Right renal cortex interstitium (tissue), 3 donors: ENCODE measurements around the gene BIRC7. TPM values are rescaled to one million over a fixed set of nuclear protein-coding genes. Genes with fewer than 3 reads are reported as not detected.
"Not testable (repeated sequence)": the region's sequence is repeated elsewhere in the genome, so short reads cannot be mapped to it uniquely, and the experiment has no call there.

Source experiments
- DNase-seq, 3 donors: peaks; one replicate each; pipeline ENCODE4 v3.0.0-alpha.2; 2013; ENCODE audit warnings: low read depth in 3 of 3, low spot score in 2 of 3
- polyA plus RNA-seq, 3 donors: library from polyadenylated mRNA; unstranded; fragments of 120-200 nt; gene quantifications; one replicate each; pipeline ENCODE4 v1.2.1, GENCODE V29; 2013; ENCODE audit not compliant: insufficient read length in 3 of 3

Gene BIRC7
- polyA plus RNA-seq, 3 donors = 0.42 to 1.9 (median 1.3) TPM

DNA sequence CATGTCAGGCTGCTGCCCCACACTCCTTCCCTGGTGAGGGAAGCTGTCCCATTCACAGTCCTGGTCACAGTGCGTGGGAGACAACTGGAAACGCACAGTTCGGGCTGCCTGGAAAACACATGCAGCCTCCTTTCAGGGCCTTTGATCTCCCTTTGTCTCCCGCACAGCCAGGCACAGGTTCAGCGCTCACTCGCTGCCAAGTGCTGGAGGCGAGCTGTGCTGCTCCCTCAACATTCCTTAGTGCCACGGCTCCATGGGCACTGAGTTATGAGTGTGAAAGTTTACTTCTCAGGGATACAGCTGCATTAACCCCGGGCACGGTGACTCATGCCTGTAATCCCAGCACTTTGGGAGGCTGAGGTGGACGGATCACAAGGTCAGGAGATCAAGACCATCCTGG, 28.8 kb upstream of the BIRC7 start:
- no peak for DNase-seq

GRCh38 chr20:63208346-63208909, 27.3 kb upstream of the BIRC7 start:
- DNase-seq = no peak

- DNase-seq = no peak
These were observed 25.6 kb upstream of the BIRC7 start for GRCh38 chr20:63210011-63210605.

DNA sequence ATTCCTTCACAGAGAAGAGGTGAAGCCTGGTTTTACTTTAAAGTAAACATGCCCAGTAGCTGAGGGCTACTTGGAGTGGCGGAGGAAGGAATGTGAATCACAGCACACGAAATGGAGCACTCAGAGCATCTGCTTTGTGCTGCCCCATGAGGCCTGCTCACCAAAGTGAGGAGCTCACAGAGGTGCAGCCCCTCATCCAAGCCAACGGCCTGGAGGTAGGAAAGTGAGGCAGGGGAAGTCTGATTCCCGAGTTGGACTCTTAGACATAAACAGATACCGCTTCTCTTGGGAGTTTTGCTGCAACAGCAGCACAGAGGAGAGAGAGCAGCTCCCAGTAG, 23.3 kb upstream of the BIRC7 start:
- no peak for DNase-seq

GRCh38 chr20:63212792-63213191, 22.9 kb upstream of the BIRC7 start:
- DNase-seq = no peak

DNA sequence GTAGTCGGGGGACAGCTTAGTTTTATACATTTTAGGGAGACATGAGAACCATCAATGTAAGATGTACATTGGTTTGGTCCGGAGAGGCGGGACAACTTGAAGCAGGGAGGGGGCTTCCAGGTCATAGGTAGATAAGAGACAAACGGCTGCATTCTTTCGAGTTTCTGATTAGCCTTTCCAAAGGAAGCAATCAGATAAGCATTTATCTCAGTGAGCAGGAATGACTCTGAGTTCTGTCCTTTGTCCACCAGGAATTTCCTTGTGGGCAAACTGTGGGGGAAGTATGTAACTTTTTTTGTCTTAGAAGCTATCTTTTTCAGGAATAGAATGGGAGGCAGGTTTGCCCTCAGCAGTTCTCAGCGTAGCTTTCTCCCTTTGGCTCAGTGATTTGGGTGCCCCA, 21.2 kb upstream of the BIRC7 start:
- DNase-seq = no peak

GRCh38 chr20:63215101-63216040, 20.3 kb upstream of the BIRC7 start:
- no peak for DNase-seq

DNA sequence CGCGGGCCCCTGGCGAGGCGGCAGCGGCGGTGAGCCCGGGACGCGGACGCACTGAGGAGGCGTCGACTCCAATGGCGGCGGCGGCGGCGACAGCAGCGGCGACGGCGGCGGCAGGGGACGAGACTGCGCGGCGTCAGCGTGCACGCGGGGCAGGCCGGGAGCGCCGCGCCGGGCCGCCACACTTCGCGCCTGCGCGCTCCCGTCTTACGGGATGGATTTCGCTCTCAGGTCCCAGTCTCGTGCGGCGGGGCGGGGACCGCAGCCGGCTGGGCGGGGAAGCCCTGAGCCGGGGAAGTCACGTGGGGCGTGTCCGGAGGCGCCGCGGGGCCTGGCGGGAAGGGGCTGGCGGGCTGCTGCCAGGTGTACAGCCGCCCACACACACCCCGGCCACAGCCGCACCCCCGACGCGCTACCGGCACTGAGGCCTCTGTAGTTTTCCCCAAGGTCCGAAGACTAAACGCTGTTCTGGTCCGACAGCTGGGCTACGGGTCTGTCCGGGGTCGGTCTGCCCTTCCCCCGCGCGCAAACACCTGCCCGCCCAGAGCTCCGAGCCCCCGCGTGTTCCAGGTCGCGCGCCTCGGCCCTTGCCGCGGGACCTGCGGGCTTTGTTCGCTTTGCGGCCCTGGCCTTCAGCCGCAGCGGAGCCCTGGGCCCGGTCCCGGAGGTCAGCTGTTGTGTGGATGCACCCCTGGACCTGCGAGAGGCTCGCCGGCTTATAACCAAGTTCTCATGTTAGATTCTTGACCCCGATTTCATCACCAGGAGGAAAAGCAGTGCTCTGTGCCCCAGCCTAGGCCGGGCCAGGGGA, 19.5 kb upstream of the BIRC7 start, which contains the start of gene YTHDF1:
Gene YTHDF1 (minus strand): TSS at position 91 of the 808 bp plus-strand sequence. CDS start 239 bp downstream, outside the sequence.
- peak; percentile 72 to 92 (median 83) for DNase-seq

- no peak for DNase-seq
These were observed 18.7 kb upstream of the BIRC7 start for GRCh38 chr20:63216849-63217471.

GRCh38 chr20:63217706-63218105, 18.0 kb upstream of the BIRC7 start:
- no peak for DNase-seq

DNA sequence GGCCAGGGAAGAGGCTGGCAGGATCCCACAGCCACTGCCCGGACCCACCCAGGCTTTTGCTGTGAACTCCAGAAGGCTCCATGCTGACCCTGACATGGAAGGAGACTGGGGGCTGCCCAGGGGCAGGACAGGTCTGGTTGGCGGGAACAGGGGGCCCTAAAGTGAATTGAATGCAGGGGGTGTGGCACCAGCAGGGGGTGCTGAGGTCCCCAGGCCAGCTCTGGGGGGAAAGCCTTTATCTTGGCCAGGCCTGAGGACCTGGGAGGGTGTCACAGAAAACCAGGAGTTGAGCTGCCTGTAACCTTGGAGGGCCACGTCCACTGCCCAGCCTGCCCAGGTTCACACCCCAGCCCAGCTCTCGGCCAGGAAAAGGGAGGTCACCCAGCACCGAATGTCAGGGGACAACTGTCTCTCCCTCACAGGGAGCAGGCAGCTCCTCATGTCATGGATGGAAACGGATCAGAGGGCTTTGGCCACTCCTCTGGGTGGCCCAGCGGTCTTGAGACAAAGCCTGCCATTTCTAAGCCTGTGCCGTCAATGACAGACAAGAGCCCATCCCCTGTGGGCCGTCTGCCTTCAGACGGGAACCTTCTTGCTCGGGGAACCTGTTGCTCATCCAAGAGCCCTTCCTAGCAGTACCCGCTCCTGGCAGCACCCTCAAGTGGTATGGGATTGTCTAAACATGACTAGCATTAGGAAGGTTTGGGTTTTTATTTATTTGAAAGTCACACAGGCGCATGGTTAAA, 16.8 kb upstream of the BIRC7 start:
- no peak for DNase-seq

DNA sequence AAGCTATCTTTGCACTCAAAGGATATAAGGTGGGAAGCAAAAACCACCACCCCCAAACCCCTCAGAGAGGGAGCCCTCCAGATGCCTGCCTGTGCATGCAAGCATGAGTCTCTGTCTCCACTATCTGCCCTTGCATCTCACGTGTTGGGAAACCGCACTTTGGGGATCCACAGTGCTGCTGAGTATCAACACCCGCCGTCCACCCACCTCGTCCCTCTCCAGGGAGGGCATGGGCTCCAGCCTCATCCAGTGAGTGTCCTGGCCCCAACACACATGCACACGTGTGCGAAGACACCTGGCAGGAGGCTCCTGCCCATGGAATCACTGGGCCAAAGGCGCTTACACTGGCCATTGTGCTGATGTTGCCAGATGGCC, 16.3 kb upstream of the BIRC7 start:
- DNase-seq = no peak

- no peak for DNase-seq
These were observed 15.7 kb upstream of the BIRC7 start for GRCh38 chr20:63219866-63220521.

GRCh38 chr20:63220696-63221399, 14.9 kb upstream of the BIRC7 start:
- no peak for DNase-seq

DNA sequence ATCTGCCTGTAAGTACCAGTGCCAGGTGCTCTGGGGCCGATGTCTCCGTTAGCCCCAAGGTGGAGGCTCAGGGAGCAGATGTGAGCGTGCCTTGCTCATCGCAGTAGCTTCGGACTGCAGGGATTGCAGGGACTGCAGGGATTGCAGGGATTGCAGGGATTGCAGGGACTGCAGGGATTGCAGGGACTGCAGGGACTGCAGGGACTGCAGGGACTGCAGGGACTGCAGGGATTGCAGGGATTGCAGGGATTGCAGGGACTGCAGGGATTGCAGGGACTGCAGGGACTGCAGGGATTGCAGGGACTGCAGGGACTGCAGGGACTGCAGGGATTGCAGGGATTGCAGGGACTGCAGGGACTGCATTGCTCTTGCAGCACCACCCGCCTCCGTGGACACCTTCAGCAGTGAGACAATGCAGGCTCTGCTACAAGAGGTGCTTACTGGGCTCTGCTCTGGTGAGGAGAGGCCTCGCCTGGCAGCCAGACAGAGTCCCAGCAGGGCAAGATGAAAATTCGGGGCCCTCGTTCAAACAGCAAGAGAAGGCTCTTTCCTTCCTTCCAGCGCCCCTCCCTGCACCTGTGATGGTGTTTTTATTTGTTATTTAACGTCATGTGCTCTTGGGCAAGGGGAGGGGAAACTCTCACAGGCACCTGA, 14.2 kb upstream of the BIRC7 start:
- not testable (repeated sequence) for DNase-seq

DNA sequence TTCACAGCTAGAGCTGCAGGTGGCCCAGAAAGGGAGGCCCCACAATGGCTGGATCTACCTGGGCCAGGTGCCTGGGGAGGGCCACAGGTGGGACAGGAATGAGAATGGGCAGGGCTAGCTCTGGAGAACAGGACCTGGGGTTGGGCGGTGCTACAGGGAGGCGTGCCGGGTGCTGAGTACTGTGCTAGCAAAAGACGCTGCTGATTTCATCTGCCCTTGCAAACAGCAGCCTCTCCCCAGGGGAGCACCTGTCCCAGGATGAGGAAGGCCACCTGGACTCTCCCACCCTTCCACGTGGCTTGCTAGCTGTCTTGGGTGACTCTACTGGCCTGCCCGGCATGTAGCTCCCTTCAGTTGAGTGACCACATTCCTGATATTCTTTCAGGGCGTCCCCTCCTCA, 13.2 kb upstream of the BIRC7 start:
- DNase-seq = no peak

DNA sequence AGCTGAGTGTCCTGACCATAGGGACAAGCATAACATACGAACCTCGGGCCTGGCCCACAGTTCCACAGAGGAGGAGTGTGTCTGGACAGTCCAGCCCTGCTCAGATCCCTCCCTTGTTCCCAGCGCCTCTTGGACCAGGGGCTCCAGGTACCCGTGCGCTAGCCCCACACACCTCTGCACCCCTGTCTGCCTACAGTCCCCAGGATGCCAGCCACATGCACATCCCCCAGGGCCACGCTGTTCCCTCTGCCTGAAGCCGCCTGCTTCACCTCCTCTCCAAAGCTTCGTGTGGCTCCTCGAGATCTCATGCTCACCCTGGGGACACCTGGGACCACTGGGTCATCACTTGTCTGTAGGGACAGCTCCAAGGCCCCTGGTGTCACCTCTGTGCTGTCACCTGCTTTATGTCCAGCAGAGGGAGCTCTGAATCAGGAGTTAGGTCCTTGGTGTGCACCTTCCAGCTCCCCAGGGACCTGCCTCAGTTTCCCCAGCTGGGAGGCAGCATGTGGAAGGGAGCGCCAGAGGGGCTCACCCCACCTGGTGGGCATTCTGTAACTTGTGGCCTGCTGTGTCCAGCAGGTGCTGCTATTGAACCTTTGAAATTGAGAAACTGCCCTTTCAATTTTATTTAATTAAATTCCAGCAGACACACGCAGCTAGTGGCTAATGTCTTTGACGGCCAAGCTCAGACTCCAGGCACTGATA, 12.4 kb upstream of the BIRC7 start:
- DNase-seq = no peak

GRCh38 chr20:63223826-63224207, 11.9 kb upstream of the BIRC7 start:
- no peak for DNase-seq
